Kidney (tissue), 14 donors: ENCODE measurements around the gene DNM1. TPM values are rescaled to one million over a fixed set of nuclear protein-coding genes. Genes with fewer than 3 reads are reported as not detected.

Source experiments
- DNase-seq, 5 donors: peaks; one replicate each; pipeline ENCODE4 v3.0.0-alpha.2; 2013 to 2020
- FAIRE-seq: peaks from 2 replicates; lab custom pipeline; 2012; peaks lifted over from hg19 to GRCh38; lab: Jason Lieb, UNC
- H3K27ac ChIP-seq, 2 donors: one replicate each; pipeline ENCODE4 v1.7.0; 2013; ENCODE audit warnings: low read depth in 2 of 2, low read length in 2 of 2, inconsistent platforms in 1 of 2
- H3K27me3 ChIP-seq: one replicate; pipeline ENCODE4 v1.7.1; 2013; ENCODE audit warnings: low read length, inconsistent platforms; ENCODE audit not compliant: control insufficient read depth, insufficient read depth
- H3K36me3 ChIP-seq, 3 donors: one replicate each; pipeline versions ENCODE4 v1.7.0 to v1.7.1; 2013; ENCODE audit warnings: low read length in 3 of 3, control low read depth in 1 of 3, inconsistent platforms in 1 of 3; ENCODE audit not compliant: insufficient read depth in 3 of 3, control insufficient read depth in 2 of 3
- H3K4me1 ChIP-seq, 3 donors: one replicate each; pipeline versions ENCODE4 v1.7.0 to v1.7.1; 2013; ENCODE audit warnings: low read length in 3 of 3, inconsistent platforms in 1 of 3, low read depth in 1 of 3; ENCODE audit not compliant: control insufficient read depth in 2 of 3, insufficient read depth in 2 of 3
- H3K4me3 ChIP-seq, 3 donors: one replicate each; pipeline versions ENCODE4 v1.7.0 to v1.8.1; 2013; ENCODE audit warnings: low read length in 3 of 3, control low read depth in 1 of 3, inconsistent platforms in 1 of 3
- H3K9ac ChIP-seq, 3 donors: one replicate each; pipeline versions ENCODE4 v1.7.0 to v1.7.1; 2013; ENCODE audit warnings: low read length in 3 of 3, control low read depth in 1 of 3, inconsistent platforms in 1 of 3
- H3K9me3 ChIP-seq, 3 donors: one replicate each; pipeline versions ENCODE4 v1.7.0 to v1.7.1; 2013; ENCODE audit warnings: low read length in 3 of 3, control low read depth in 1 of 3, inconsistent platforms in 1 of 3; ENCODE audit not compliant: control insufficient read depth in 2 of 3, insufficient read depth in 1 of 3
- CTCF ChIP-seq: IDR thresholded peaks from 3 replicates; pipeline ENCODE4 v1.5.1; 2012; ENCODE audit warnings: mild to moderate bottlenecking, moderate library complexity, borderline replicate concordance; ENCODE audit not compliant: insufficient read depth; ENCODE audit errors: extremely low read depth
- intact Hi-C: fragments of 100-400 bp; cut with DNase I; formaldehyde crosslinking; loops from one replicate; pipeline ENCODE4 v1.11.1; 2022
- polyA plus RNA-seq: library from polyadenylated mRNA; stranded (reverse); fragments of 350-450 nt; fragmentation: Illumina TruSeq; extraction: RNeasy Lipid Tissue Mini Kit (QIAGEN cat#74804); gene quantifications from one replicate; pipeline ENCODE4 v1.2.3, GENCODE V29; 2014; ENCODE audit warnings: low read depth, low replicate concordance; ENCODE audit not compliant: insufficient read depth
- total RNA-seq: library from RNA; stranded (reverse); fragmentation: NEBNext Ultra II Directional; extraction: Animal tissue kit (Norgen Biotek cat#: 25700); gene quantifications from one replicate; pipeline ENCODE4 v1.2.1, GENCODE V29; 2021
- donor health status: control.
- donor health status: control.
- donor health status: control.
- donor health status: control.
- donor health status: control.
- donor health status: DM: yes; HTN: yes; CAD: no.
- donor health status: Normal renal cell carcinoma (clear cell type).

The DNM1 gene
- total and polyA plus RNA-seq, 2 donors from 2014 or later = 7.3 to 22.6 TPM

GRCh38 chr9:128159522-128159783 lies 43.7 kb upstream of the DNM1 start:
- intact Hi-C loops = no loop called here
- Histone ChIP-seq H3K4me3 (peak overlapping the region; percentile 57 to 71 (median 67)), H3K9ac (peak overlapping the region in 1 of 3 donors; percentile 65), H3K27ac (no peak overlapping the region), H3K9me3 (no peaks in the 10 kb centered on the region), H3K4me1 (peaks cover 0 to 9% (median 0%) of the 10 kb centered on the region in 3 donors), H3K36me3 (peaks cover 0 to 6% (median 3%) of the 10 kb centered on the region in 3 donors), H3K27me3 (no peaks in the 10 kb centered on the region)
- no peak for TF ChIP-seq CTCF
- FAIRE-seq (no peak), DNase-seq (no peak)

- Histone ChIP-seq H3K4me3 (peak within 1 kb of the TSS; percentile 68 to 88 (median 68)), H3K36me3 (peaks cover 0 to 8% (median 3%) of the 10 kb centered on the region in 3 donors), H3K9ac (peak within 1 kb of the TSS; percentile 36 to 65 (median 49)), H3K9me3 (no peaks in the 10 kb centered on the region), H3K27me3 (no peaks in the 10 kb centered on the region), H3K4me1 (peaks cover 0 to 9% (median 0%) of the 10 kb centered on the region in 3 donors), H3K27ac (no peak within 1 kb of the TSS)
- DNase-seq = peak; percentile 97 to 98 (median 98)
- FAIRE-seq = no peak
- no peak for TF ChIP-seq CTCF
- intact Hi-C loops = no loop called here
Observed at GRCh38 chr9:128159784-128160602, 43.2 kb upstream of the DNM1 start, which contains the start of gene BBLN. BBLN (plus strand) TSS chr9:128160265; CDS start chr9:128160408, 143 bp downstream.

GRCh38 chr9:128160603-128160987 lies 42.6 kb upstream of the DNM1 start:
- peak overlapping the region; percentile 36 to 51 (median 49) for H3K9ac ChIP-seq
- peak overlapping the region; percentile 68 to 88 (median 68) for H3K4me3 ChIP-seq
- peaks cover 0 to 9% (median 0%) of the 10 kb centered on the region in 3 donors for H3K4me1 ChIP-seq
- FAIRE-seq (no peak), DNase-seq (peak in 1 of 5 donors; percentile 32)
- H3K9me3 ChIP-seq = no peaks in the 10 kb centered on the region
- H3K27me3 ChIP-seq = no peaks in the 10 kb centered on the region
- no peak for TF ChIP-seq CTCF
- peaks cover 0 to 8% (median 3%) of the 10 kb centered on the region in 3 donors for H3K36me3 ChIP-seq
- intact Hi-C loops = no loop called here
- no peak overlapping the region for H3K27ac ChIP-seq
